Mucosa of stomach (tissue), 1 donor: ENCODE data around the gene ST6GAL2.

Experiments
- H3K27me3 ChIP-seq: one replicate; pipeline ENCODE4 v1.7.0; 2013; ENCODE audit warnings: mild to moderate bottlenecking, low read length; ENCODE audit not compliant: control insufficient read depth, insufficient read depth
- H3K36me3 ChIP-seq: one replicate; pipeline ENCODE4 v1.7.0; 2013; ENCODE audit warnings: low read length; ENCODE audit not compliant: control insufficient read depth, insufficient read depth
- H3K4me1 ChIP-seq: one replicate; pipeline ENCODE4 v1.7.0; 2013; ENCODE audit warnings: mild to moderate bottlenecking, low read length; ENCODE audit not compliant: control insufficient read depth, insufficient read depth
- H3K4me3 ChIP-seq: one replicate; pipeline ENCODE4 v1.7.0; 2013; ENCODE audit warnings: low read length
- H3K9ac ChIP-seq: one replicate; pipeline ENCODE4 v1.7.0; 2013; ENCODE audit warnings: mild to moderate bottlenecking, low read length, moderate library complexity
- H3K9me3 ChIP-seq: one replicate; pipeline ENCODE4 v1.7.0; 2013; ENCODE audit warnings: mild to moderate bottlenecking, low read length, moderate library complexity; ENCODE audit not compliant: control insufficient read depth
- donor health status: Pancreatic carcinoma.

The ST6GAL2 gene, protein sequence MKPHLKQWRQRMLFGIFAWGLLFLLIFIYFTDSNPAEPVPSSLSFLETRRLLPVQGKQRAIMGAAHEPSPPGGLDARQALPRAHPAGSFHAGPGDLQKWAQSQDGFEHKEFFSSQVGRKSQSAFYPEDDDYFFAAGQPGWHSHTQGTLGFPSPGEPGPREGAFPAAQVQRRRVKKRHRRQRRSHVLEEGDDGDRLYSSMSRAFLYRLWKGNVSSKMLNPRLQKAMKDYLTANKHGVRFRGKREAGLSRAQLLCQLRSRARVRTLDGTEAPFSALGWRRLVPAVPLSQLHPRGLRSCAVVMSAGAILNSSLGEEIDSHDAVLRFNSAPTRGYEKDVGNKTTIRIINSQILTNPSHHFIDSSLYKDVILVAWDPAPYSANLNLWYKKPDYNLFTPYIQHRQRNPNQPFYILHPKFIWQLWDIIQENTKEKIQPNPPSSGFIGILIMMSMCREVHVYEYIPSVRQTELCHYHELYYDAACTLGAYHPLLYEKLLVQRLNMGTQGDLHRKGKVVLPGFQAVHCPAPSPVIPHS

GRCh38 chr2:106885971-106886915, at the start of gene ST6GAL2:
ST6GAL2 (minus strand) TSS chr2:106886167; CDS start chr2:106843977, 42,190 bp downstream.
- H3K4me3 ChIP-seq: no peak within 1 kb of the TSS
- no peaks in the 10 kb centered on the region for H3K4me1 ChIP-seq
- H3K9me3 ChIP-seq: no peaks in the 10 kb centered on the region
- peaks cover 19% of the 10 kb centered on the region for H3K27me3 ChIP-seq
- no peak within 1 kb of the TSS for H3K9ac ChIP-seq
- no peaks in the 10 kb centered on the region for H3K36me3 ChIP-seq

DNA sequence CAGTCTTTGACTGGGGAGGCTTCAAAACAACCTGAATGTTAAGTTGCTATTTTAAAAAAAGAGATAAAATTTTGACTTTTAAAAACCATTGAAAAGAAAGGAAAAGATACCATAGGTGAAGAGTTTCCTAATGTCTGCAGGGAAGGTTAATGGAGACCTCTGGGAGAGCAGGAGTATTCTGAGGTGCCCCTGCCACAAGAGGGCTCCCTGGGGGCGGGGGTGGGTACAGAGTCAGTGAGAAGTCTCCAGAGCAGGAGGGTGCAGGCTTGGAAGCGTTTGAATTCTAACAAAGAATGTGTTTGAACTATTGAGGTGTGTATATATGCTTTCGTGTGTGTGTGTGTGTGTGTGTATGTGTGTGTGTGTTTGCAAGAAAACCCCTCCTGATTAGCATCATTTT, 46.7 kb upstream of the ST6GAL2 start:
- no peaks in the 10 kb centered on the region for H3K36me3 ChIP-seq
- no peaks in the 10 kb centered on the region for H3K27me3 ChIP-seq
- H3K9ac ChIP-seq: no peak overlapping the region
- H3K4me1 ChIP-seq: no peaks in the 10 kb centered on the region
- no peak overlapping the region for H3K4me3 ChIP-seq
- H3K9me3 ChIP-seq: no peaks in the 10 kb centered on the region

DNA sequence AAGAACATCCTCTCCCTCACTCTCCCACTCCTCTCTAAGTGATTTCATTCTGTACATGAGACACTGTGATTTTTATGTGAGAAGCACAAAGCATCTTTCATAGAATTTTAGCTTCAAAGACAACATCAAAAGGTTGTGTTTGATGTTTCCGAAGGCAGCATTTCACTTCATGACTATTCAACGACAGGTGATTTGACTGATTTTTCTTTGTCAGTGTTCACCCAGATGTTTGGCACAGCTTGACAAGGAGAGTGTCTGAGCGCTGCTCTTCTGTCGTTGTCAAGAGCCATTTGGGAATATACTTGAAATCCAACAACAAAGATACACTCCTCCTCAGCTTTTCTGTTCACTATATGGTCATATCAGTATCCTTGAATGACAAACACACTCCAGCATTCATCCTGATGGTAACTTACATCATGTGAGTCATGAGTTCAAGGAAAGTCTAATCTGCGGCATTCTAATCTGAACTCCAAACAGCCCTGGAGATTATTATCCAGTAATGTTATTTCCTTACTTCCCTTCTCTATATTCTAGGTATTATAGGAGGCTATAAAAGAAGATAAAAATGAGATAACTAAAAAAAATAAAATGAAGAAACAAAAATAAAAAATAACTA, 45.9 kb upstream of the ST6GAL2 start:
- no peak overlapping the region for H3K9ac ChIP-seq
- no peaks in the 10 kb centered on the region for H3K4me1 ChIP-seq
- H3K9me3 ChIP-seq: no peaks in the 10 kb centered on the region

DNA sequence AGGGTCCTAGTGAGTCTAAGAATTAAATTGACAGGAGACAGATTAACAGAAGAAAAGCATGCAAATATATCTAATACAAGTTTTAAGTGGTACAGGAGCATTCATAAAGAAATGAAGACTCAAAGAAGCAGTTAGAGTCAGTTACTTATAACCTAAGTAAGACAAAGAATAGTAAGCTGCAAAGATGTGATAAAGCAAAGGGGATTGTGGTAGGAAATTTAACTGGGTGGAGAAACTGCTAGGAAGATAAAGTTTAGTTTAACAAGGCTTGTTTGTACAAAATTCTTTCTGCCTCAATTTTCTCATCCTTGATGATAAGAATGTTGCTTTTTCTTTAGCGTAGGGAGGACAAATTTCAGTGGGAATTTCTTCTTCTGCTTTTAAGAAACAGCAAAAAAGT, 35.5 kb upstream of the ST6GAL2 start:
- Histone ChIP-seq H3K4me1 (no peaks in the 10 kb centered on the region), H3K27me3 (no peaks in the 10 kb centered on the region), H3K4me3 (no peak overlapping the region), H3K9ac (no peak overlapping the region), H3K36me3 (no peaks in the 10 kb centered on the region), H3K9me3 (no peaks in the 10 kb centered on the region)

More for the DNA sequence above, 45.9 kb upstream of the ST6GAL2 start:
- Histone ChIP-seq H3K4me3 (no peak overlapping the region), H3K36me3 (no peaks in the 10 kb centered on the region), H3K27me3 (no peaks in the 10 kb centered on the region)

- no peak overlapping the region for H3K9ac ChIP-seq
- H3K36me3 ChIP-seq: no peaks in the 10 kb centered on the region
- no peak overlapping the region for H3K4me3 ChIP-seq
- H3K9me3 ChIP-seq: no peaks in the 10 kb centered on the region
- H3K27me3 ChIP-seq: no peaks in the 10 kb centered on the region
- no peaks in the 10 kb centered on the region for H3K4me1 ChIP-seq
Observed at GRCh38 chr2:106919012-106919411, 33.0 kb upstream of the ST6GAL2 start.

DNA sequence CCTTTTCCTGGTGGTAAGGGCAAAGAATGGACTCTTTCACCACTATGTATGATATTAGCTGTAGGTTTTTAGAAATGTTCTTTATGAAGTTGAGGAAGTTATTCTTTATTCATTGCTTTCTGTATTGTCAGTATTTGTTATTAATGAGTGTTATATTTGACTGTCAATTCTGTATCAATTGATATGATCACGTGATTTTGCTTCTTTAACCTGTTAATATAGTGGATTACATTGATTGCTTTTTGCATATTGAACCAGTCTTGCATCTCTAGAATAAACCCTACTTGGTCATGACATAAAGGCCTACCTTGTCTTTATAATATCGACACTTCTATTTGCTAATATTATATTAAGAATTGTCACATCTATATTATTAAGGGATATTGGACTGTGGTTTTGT, 18.3 kb upstream of the ST6GAL2 start:
- no peak overlapping the region for H3K9ac ChIP-seq
- no peaks in the 10 kb centered on the region for H3K27me3 ChIP-seq
- H3K4me1 ChIP-seq: no peaks in the 10 kb centered on the region
- H3K4me3 ChIP-seq: no peak overlapping the region
- H3K9me3 ChIP-seq: no peaks in the 10 kb centered on the region
- no peaks in the 10 kb centered on the region for H3K36me3 ChIP-seq

GRCh38 chr2:106899786-106900530, 14.0 kb upstream of the ST6GAL2 start:
- H3K36me3 ChIP-seq: no peaks in the 10 kb centered on the region
- H3K4me3 ChIP-seq: no peak overlapping the region
- no peaks in the 10 kb centered on the region for H3K4me1 ChIP-seq
- no peaks in the 10 kb centered on the region for H3K9me3 ChIP-seq
- no peak overlapping the region for H3K9ac ChIP-seq
- H3K27me3 ChIP-seq: no peaks in the 10 kb centered on the region

- Histone ChIP-seq H3K4me1 (no peaks in the 10 kb centered on the region), H3K4me3 (no peak overlapping the region)
Observed at GRCh38 chr2:106894545-106894944, 8.6 kb upstream of the ST6GAL2 start.

DNA sequence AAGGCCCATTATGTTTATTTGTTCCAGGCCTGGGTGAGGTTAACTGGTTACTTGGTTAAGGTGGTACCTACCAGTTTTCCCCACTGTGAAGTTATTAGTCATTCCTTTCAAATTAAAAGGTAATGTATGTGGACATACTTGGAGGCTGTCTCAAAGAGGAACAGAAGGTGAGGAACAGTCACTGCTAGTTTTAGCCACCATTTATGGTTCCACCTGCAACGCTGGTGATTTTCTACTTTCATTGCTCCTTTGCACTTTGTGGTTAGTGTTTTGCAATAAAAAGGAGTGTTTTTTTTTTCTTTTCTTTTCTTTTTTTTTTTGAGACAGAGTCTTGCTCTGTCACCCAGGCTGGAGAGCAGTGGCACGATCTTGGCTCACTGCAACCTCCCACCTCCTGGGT, 6.1 kb upstream of the ST6GAL2 start:
- H3K9me3 ChIP-seq: no peaks in the 10 kb centered on the region
- H3K4me1 ChIP-seq: no peaks in the 10 kb centered on the region
- peaks cover 6% of the 10 kb centered on the region for H3K27me3 ChIP-seq
- H3K4me3 ChIP-seq: no peak overlapping the region
- no peak overlapping the region for H3K9ac ChIP-seq
- no peaks in the 10 kb centered on the region for H3K36me3 ChIP-seq

More at GRCh38 chr2:106894545-106894944, 8.6 kb upstream of the ST6GAL2 start:
- H3K27me3 ChIP-seq: no peaks in the 10 kb centered on the region
- H3K9me3 ChIP-seq: no peaks in the 10 kb centered on the region
- H3K9ac ChIP-seq: no peak overlapping the region
- H3K36me3 ChIP-seq: no peaks in the 10 kb centered on the region

DNA sequence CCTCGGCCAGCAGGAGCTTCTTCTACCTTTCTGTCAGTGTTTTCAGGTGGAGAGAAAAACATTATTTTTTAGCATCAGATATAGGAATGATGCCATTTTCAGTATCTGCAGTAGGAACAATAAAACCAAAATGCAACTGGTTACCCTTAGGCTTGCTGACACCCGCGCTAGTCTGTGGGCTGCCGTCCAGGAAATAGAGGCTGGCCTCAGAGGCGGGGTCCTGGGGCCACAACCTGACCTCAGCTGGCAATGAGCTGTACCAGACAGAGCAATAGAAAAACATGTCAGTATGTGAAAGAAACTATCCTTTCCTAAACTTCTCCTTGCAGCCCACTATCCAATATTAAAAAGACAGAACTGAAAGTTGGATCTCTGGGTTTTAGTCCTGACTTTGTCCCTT, 4.6 kb upstream of the ST6GAL2 start:
- Histone ChIP-seq H3K4me3 (no peak overlapping the region), H3K9me3 (no peaks in the 10 kb centered on the region), H3K27me3 (peaks cover 14% of the 10 kb centered on the region), H3K4me1 (no peaks in the 10 kb centered on the region), H3K9ac (no peak overlapping the region), H3K36me3 (no peaks in the 10 kb centered on the region)
